Right lobe of liver (tissue), 6 donors: ENCODE results near the gene RTN4R. TPM values are rescaled to one million over a fixed set of nuclear protein-coding genes. Genes with fewer than 3 reads are reported as not detected.

Experiments used
- ATAC-seq, 4 donors: fragments of 200-7000 bp; cut with Tn5 transposase; one replicate each; pipeline ENCODE4 v1.9.1; 2020; ENCODE audit warnings: mild to moderate bottlenecking in 4 of 4, moderate library complexity in 4 of 4
- DNase-seq, 3 donors: peaks; one replicate each; pipeline ENCODE4 v3.0.0-alpha.2; 2020
- H3K27ac ChIP-seq, 3 donors: fragments of 200-600 bp; one replicate each; pipeline ENCODE4 v1.8.0; 2022
- H3K27me3 ChIP-seq, 2 donors: fragments of 200-600 bp; one replicate each; pipeline ENCODE4 v1.8.0; 2022
- H3K36me3 ChIP-seq, 4 donors: fragments of 200-600 bp; sonication (generic) in 1 of 4; one replicate each; pipeline versions ENCODE4 v1.5.1 to v1.8.0; 2017 to 2022; ENCODE audit warnings: control low read depth in 1 of 4
- H3K4me1 ChIP-seq, 4 donors: fragments of 200-600 bp; sonication (generic) in 1 of 4; one replicate each; pipeline versions ENCODE4 v1.5.1 to v1.8.0; 2017 to 2022; ENCODE audit warnings: control low read depth in 1 of 4
- H3K4me3 ChIP-seq, 3 donors: fragments of 200-600 bp; one replicate each; pipeline ENCODE4 v1.8.0; 2022
- H3K9me3 ChIP-seq, 4 donors: fragments of 200-600 bp; sonication (generic) in 1 of 4; one replicate each; pipeline versions ENCODE4 v1.5.1 to v1.8.0; 2017 to 2022; ENCODE audit warnings: control low read depth in 1 of 4
- POLR2A ChIP-seq: fragments of 450-650 bp; IDR thresholded peaks from one replicate; pipeline ENCODE4 v1.6.1; 2017; ENCODE audit warnings: antibody characterized with exemption, mild to moderate bottlenecking
- WGBS: methylation state at CpG from one replicate; pipeline ENCODE4 v1.1.6; 2018; ENCODE audit warnings: low coverage, low lambda C conversion rate; ENCODE audit not compliant: insufficient coverage; ENCODE audit errors: missing lambda C conversion rate; 5-methylcytosine and 5-hydroxymethylcytosine counted together
- intact Hi-C, 2 donors: fragments of 100-400 bp; cut with DNase I; formaldehyde crosslinking; loops; one replicate each; pipeline versions ENCODE4 v1.11.2 to v1.14.1; 2022
- total RNA-seq, 6 experiments: library from RNA; depleted of rRNA in 2 of 6; stranded (reverse); fragments of >200 nt in 2 of 6; fragmentation: NEBNext Ultra II Directional in 3 of 6; extraction: Animal tissue kit (Norgen Biotek cat#: 25700) in 3 of 6; gene quantifications; one replicate each; pipeline versions ENCODE4 v1.1.0 to v1.2.4, GENCODE V29; 2016 to 2023
- TF ChIP-seq, protein P1 (sequence below), 4 donors: fragments of 200-600 bp in 3 of 4; fragments of 450-650 bp in 1 of 4; IDR thresholded peaks; one replicate each; pipeline versions ENCODE4 v1.5.1 to v1.8.0; 2016 to 2022; ENCODE audit warnings: antibody characterized with exemption in 4 of 4, mild to moderate bottlenecking in 2 of 4
- donor health status: DM: no; HTN: yes; CAD: no.
- donor health status: DM: no; HTN: no; CAD: no.
- donor health status: DM: no; HTN: no; CAD: no.
- donor health status: DM: no; HTN: yes; CAD: no.
- donor health status: DM: no; HTN: yes; CAD: no.

RTN4R gene
- total RNA-seq, 6 experiments from 2014 or later, result 3.0 to 12.4 (median 8.5) TPM

GRCh38 chr22:20246368-20247009 lies 21.6 kb downstream of the RTN4R start:
- intact Hi-C loops, result no loop called here
- H3K27ac ChIP-seq, result peak overlapping the region in 1 of 3 donors; percentile 70
- peak in 2 of 3 donors; percentile 70 to 73 for DNase-seq

DNA sequence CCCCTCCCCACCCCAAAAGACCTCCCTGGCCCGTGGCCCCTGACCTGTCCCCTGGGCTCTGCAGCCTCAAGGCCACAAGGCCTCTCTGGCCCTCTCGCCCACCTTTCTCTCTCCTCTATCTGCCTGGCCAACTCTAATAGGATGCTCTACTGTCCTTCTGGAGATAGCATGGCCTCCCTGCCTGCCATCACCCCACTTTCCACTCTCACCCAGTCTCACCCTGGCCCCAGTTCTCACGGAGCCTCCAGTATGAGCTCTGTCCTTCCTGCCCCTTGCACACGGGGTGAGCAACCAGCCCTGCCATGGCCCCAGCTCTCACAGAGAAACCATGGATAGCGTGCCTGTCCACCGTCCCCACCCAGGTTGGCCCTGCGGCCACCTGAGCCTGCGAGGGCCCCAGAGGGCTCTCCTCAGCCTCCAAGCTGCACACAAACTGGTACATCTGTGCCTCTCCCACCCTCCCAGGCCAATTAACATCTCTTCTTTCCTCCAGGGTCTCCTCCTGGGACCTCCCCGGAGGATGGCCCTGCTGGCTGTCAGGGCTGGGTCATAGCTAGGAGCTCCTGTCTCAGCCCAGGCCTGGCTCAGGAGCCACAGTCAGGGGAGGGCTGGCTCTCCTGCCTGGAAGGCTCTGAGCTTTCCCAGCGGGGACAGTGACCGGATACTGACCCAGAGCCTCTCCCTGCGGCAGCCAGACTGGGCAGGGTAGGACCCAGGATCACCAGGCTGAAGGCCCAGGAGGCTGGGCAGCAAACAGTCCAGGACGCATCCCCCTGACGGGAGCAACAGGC lies 22.3 kb downstream of the RTN4R start:
- Histone ChIP-seq H3K27ac (peak overlapping the region in 1 of 3 donors; percentile 70), H3K4me3 (no peak overlapping the region), H3K27me3 (no peaks in the 10 kb centered on the region), H3K4me1 (peaks cover 0 to 90% (median 21%) of the 10 kb centered on the region in 4 donors), H3K9me3 (no peaks in the 10 kb centered on the region), H3K36me3 (no peaks in the 10 kb centered on the region)
- ATAC-seq (peak; percentile 69 to 79 (median 75)), DNase-seq (peak; percentile 74 to 89 (median 87))
- TF ChIP-seq, protein P1, sequence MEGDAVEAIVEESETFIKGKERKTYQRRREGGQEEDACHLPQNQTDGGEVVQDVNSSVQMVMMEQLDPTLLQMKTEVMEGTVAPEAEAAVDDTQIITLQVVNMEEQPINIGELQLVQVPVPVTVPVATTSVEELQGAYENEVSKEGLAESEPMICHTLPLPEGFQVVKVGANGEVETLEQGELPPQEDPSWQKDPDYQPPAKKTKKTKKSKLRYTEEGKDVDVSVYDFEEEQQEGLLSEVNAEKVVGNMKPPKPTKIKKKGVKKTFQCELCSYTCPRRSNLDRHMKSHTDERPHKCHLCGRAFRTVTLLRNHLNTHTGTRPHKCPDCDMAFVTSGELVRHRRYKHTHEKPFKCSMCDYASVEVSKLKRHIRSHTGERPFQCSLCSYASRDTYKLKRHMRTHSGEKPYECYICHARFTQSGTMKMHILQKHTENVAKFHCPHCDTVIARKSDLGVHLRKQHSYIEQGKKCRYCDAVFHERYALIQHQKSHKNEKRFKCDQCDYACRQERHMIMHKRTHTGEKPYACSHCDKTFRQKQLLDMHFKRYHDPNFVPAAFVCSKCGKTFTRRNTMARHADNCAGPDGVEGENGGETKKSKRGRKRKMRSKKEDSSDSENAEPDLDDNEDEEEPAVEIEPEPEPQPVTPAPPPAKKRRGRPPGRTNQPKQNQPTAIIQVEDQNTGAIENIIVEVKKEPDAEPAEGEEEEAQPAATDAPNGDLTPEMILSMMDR (IDR thresholded peaks at IDR 0.05), result no peak
- no peak for TF ChIP-seq POLR2A
- WGBS, result 35% methylated on average over 3 of the region's 14 CpGs
- intact Hi-C loops, result no loop called here

More at GRCh38 chr22:20246368-20247009, 21.6 kb downstream of the RTN4R start:
- Histone ChIP-seq H3K27me3 (no peaks in the 10 kb centered on the region), H3K36me3 (no peaks in the 10 kb centered on the region), H3K4me3 (no peak overlapping the region), H3K4me1 (peaks cover 0 to 84% (median 21%) of the 10 kb centered on the region in 4 donors), H3K9me3 (no peaks in the 10 kb centered on the region)
- TF ChIP-seq, protein P1 (IDR thresholded peaks at IDR 0.05), result no peak
- TF ChIP-seq POLR2A, result no peak
- ATAC-seq, result peak; percentile 3 to 31 (median 11)
- WGBS, result 83% methylated on average over 6 of the region's 19 CpGs

DNA sequence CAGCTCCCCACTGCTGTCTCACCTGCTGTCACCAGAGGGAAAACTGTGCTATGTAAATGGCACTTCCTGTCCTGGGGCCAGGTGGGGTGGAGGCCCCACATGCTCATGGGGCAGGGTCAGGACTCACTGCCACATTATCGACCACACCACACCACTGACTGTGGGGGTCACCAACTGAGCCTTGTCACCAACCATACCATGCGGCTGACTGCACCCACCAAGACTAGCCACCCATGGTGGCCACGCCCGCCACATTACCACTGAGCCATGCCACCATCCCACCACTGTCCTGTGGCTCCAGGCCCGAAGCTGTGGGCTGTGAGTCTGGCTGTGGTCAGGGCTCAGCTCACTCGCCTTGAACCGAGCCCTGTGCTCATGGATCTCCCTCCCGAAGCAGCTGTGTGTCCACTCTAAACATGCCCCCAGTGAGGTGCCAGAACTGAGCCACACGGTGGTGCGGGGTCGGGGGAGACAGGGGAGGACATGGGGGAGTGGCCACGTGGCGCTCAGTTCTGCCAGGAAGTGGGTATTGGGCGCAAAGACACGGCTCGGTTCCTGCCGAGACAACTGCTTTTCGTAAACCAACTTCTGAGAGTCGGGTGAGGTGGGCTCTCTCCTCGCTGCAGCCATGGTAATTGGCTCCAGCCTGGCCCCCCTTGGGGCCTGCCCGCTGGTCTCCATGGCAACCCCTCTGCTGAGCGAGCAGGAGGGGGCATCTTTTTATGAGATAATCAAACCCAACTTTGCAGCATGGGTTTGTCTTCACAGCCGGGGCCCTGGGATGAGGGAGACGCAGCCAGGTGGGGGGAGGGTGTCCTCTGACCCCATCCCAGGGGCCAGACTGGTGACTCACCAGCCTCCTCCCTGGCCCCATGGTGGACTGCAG lies 23.2 kb downstream of the RTN4R start:
- no peaks in the 10 kb centered on the region for H3K27me3 ChIP-seq
- WGBS, result no CpG with 5 or more reads among the region's 24 CpGs
- peak overlapping the region in 1 of 3 donors; percentile 70 for H3K27ac ChIP-seq
- intact Hi-C loops, result no loop called here
- no peaks in the 10 kb centered on the region for H3K9me3 ChIP-seq
- ATAC-seq (no peak), DNase-seq (no peak)
- no peak for TF ChIP-seq POLR2A
- TF ChIP-seq, protein P1 (IDR thresholded peaks at IDR 0.05), result no peak
- no peaks in the 10 kb centered on the region for H3K36me3 ChIP-seq
- H3K4me3 ChIP-seq, result no peak overlapping the region
- peaks cover 0 to 86% (median 19%) of the 10 kb centered on the region in 4 donors for H3K4me1 ChIP-seq

DNA sequence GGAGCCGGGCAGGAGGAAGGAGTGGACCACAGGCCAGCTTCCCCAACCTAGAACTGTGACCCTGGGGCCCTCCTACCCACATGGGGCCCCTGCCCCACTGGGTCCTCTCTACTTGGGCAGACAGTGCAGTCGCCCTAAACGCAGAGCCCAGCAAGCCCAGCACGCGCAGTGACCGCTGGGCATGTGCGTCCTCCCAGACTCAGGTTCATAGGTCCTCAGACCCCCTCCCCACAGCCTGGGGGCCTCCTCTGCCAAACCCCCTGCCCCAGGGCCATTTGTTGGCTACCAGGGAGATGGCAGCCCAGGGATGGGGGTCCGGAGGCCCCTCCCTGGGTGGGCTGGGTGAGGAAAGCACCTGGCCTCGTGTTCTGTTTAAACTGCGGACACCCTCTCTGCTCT lies 23.9 kb downstream of the RTN4R start:
- no peak for TF ChIP-seq POLR2A
- TF ChIP-seq, protein P1 (IDR thresholded peaks at IDR 0.05), result no peak
- Histone ChIP-seq H3K27ac (peak overlapping the region in 1 of 3 donors; percentile 70), H3K4me3 (no peak overlapping the region), H3K4me1 (peaks cover 0 to 79% (median 16%) of the 10 kb centered on the region in 4 donors), H3K9me3 (no peaks in the 10 kb centered on the region), H3K27me3 (no peaks in the 10 kb centered on the region), H3K36me3 (no peaks in the 10 kb centered on the region)
- ATAC-seq, result no peak
- no CpG with 5 or more reads among the region's 10 CpGs for WGBS
- intact Hi-C loops, result no loop called here
- DNase-seq, result no peak
